HepG2 (cell line): ENCODE results near the gene APOL2. TPM values are rescaled to one million over a fixed set of nuclear protein-coding genes. Genes with fewer than 3 reads are reported as not detected.

Experiments used
- GLMP ChIP-seq: sonication (generic); formaldehyde crosslinking; IDR thresholded peaks from 2 replicates; pipeline ENCODE4 v1.9.0; 2021; ENCODE audit warnings: missing genetic modification reagents, mild to moderate bottlenecking, borderline replicate concordance
- IRX3 ChIP-seq: sonication (generic); formaldehyde crosslinking; IDR thresholded peaks from 2 replicates; pipeline ENCODE4 v1.8.1; 2023; ENCODE audit warnings: mild to moderate bottlenecking, low read depth, missing genetic modification reagents, borderline replicate concordance
- KDM3A ChIP-seq: IDR thresholded peaks from 2 replicates; pipeline ENCODE4 v1.6.1; 2018; ENCODE audit warnings: low read depth, missing compliant biosample characterization
- NR2C2 ChIP-seq: sonication (generic); formaldehyde crosslinking; IDR thresholded peaks from 2 replicates; pipeline ENCODE4 v1.4.0; 2020; ENCODE audit warnings: missing genetic modification reagents, mild to moderate bottlenecking, moderate library complexity, borderline replicate concordance
- SMAD3 ChIP-seq: sonication (generic); formaldehyde crosslinking; IDR thresholded peaks from 2 replicates; pipeline ENCODE4 v1.4.0; 2020; ENCODE audit warnings: missing genetic modification reagents
- STAG1 ChIP-seq: sonication (generic); formaldehyde crosslinking; IDR thresholded peaks from 2 replicates; pipeline ENCODE4 v1.4.0; 2020; ENCODE audit warnings: missing genetic modification reagents
- TFAP4 ChIP-seq: sonication (generic); IDR thresholded peaks from 2 replicates; pipeline ENCODE4 v1.6.1; 2016; ENCODE audit warnings: low read depth, borderline replicate concordance
- TP53 ChIP-seq: sonication (generic); formaldehyde crosslinking; conservative IDR thresholded peaks from 2 replicates; pipeline ENCODE4 v1.4.0; 2020; ENCODE audit warnings: missing genetic modification reagents
- ZFP90 ChIP-seq: sonication (generic); formaldehyde crosslinking; IDR thresholded peaks from 2 replicates; pipeline ENCODE4 v1.8.0; 2022; ENCODE audit warnings: missing genetic modification reagents, mild to moderate bottlenecking, inconsistent platforms, borderline replicate concordance
- ZNF878 ChIP-seq: sonication (generic); formaldehyde crosslinking; IDR thresholded peaks from 2 replicates; pipeline ENCODE4 v1.8.1; 2023; ENCODE audit warnings: mild to moderate bottlenecking, missing genetic modification reagents, moderate library complexity
- polyA plus RNA-seq, 8 experiments: library from polyadenylated mRNA; depleted of rRNA in 3 of 8; stranded (reverse) in 7 of 8; unstranded in 1 of 8; fragments of >200 nt; fragmentation: Illumina TruSeq in 4 of 8; extraction: Trizol in 4 of 8; gene quantifications; 2 replicates each; pipeline versions ENCODE4 v1.2.1 to v1.2.3, GENCODE V29; 2011 to 2016; ENCODE audit warnings: low read depth in 4 of 8, missing spikeins in 1 of 8, mixed read lengths in 1 of 8; ENCODE audit not compliant: insufficient read depth in 1 of 8
- total RNA-seq, 5 experiments: library from RNA; depleted of rRNA; stranded (reverse); fragments of >200 nt; fragmentation: Illumina TruSeq; extraction: Trizol; gene quantifications; 2 replicates each; pipeline ENCODE4 v1.2.3, GENCODE V29; 2016; ENCODE audit warnings: low read depth in 1 of 5
- TF ChIP-seq, protein P1 (sequence below): IDR thresholded peaks from 2 replicates; pipeline ENCODE4 v1.6.1; 2016; ENCODE audit warnings: missing genetic modification reagents, missing compliant biosample characterization
- TF ChIP-seq, protein P2 (sequence below): sonication (generic); formaldehyde crosslinking; IDR thresholded peaks from 2 replicates; pipeline ENCODE4 v1.9.0; 2022; ENCODE audit warnings: missing genetic modification reagents, mild to moderate bottlenecking, borderline replicate concordance
- TF ChIP-seq, protein P3 (sequence below): sonication (generic); formaldehyde crosslinking; IDR thresholded peaks from 2 replicates; pipeline ENCODE4 v1.5.0; 2020; ENCODE audit warnings: mild to moderate bottlenecking, missing genetic modification reagents, moderate library complexity

The APOL2 gene
- total and polyA plus RNA-seq, 2 of the 13 experiments (the other 11 are each of a cell fraction or from before 2014, with no cell fraction given) = 28.7 to 51.2 TPM

GRCh38 chr22:36180038-36180880 is 59.1 kb downstream of the APOL2 start (continued):
- TF ChIP-seq, protein P1, sequence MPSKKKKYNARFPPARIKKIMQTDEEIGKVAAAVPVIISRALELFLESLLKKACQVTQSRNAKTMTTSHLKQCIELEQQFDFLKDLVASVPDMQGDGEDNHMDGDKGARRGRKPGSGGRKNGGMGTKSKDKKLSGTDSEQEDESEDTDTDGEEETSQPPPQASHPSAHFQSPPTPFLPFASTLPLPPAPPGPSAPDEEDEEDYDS (CRISPR knock-in tag) = no peak
- no peak for TF ChIP-seq TP53
- no peak for TF ChIP-seq NR2C2 (CRISPR knock-in tag)
- TF ChIP-seq, protein P2, sequence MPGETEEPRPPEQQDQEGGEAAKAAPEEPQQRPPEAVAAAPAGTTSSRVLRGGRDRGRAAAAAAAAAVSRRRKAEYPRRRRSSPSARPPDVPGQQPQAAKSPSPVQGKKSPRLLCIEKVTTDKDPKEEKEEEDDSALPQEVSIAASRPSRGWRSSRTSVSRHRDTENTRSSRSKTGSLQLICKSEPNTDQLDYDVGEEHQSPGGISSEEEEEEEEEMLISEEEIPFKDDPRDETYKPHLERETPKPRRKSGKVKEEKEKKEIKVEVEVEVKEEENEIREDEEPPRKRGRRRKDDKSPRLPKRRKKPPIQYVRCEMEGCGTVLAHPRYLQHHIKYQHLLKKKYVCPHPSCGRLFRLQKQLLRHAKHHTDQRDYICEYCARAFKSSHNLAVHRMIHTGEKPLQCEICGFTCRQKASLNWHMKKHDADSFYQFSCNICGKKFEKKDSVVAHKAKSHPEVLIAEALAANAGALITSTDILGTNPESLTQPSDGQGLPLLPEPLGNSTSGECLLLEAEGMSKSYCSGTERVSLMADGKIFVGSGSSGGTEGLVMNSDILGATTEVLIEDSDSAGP (CRISPR knock-in tag) = 0 out of 2 replicates have a peak, but pooled peaks have one; percentile 32
- no peak; the same call in 1 of the 2 replicates for TF ChIP-seq ZNF878 (CRISPR knock-in tag)
- TF ChIP-seq, protein P3, sequence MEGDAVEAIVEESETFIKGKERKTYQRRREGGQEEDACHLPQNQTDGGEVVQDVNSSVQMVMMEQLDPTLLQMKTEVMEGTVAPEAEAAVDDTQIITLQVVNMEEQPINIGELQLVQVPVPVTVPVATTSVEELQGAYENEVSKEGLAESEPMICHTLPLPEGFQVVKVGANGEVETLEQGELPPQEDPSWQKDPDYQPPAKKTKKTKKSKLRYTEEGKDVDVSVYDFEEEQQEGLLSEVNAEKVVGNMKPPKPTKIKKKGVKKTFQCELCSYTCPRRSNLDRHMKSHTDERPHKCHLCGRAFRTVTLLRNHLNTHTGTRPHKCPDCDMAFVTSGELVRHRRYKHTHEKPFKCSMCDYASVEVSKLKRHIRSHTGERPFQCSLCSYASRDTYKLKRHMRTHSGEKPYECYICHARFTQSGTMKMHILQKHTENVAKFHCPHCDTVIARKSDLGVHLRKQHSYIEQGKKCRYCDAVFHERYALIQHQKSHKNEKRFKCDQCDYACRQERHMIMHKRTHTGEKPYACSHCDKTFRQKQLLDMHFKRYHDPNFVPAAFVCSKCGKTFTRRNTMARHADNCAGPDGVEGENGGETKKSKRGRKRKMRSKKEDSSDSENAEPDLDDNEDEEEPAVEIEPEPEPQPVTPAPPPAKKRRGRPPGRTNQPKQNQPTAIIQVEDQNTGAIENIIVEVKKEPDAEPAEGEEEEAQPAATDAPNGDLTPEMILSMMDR (CRISPR knock-in tag) = peak; percentile 90
- no peak for TF ChIP-seq IRX3 (CRISPR knock-in tag)
- peak; percentile 44; the same call in 1 of the 2 replicates for TF ChIP-seq TFAP4
- peak; percentile 88 for TF ChIP-seq STAG1 (CRISPR knock-in tag)
- TF ChIP-seq ZFP90 (CRISPR knock-in tag) = no peak
- TF ChIP-seq KDM3A (CRISPR knock-in tag) = 0 out of 2 replicates have a peak, but pooled peaks have one; percentile 41
- TF ChIP-seq GLMP = no peak
- TF ChIP-seq SMAD3 (CRISPR knock-in tag) = 0 out of 2 replicates have a peak, but pooled peaks have one; percentile 36
